Cardiac muscle cell (in vitro differentiated cells and primary cell): Measurements from ENCODE around the gene TGM3. TPM values are rescaled to one million over a fixed set of nuclear protein-coding genes. Genes with fewer than 3 reads are reported as not detected.

Experiments used
- DNase-seq, 2 donors: peaks; one replicate each; pipeline versions ENCODE4 v3.0.0 to v3.0.0-alpha.2; 2010 to 2017; ENCODE audit warnings: low read depth in 1 of 2, low spot score in 1 of 2
- H3K27ac ChIP-seq: fragments of 200-600 bp; sonication (generic); 2 replicates; pipeline ENCODE4 v1.5.1; 2016
- H3K27me3 ChIP-seq: fragments of 200-600 bp; sonication (generic); 2 replicates; pipeline ENCODE4 v1.6.0; 2016; ENCODE audit warnings: control low read depth
- H3K36me3 ChIP-seq: fragments of 200-600 bp; sonication (generic); 2 replicates; pipeline ENCODE4 v1.5.1; 2016; ENCODE audit warnings: control low read depth
- H3K4me1 ChIP-seq: fragments of 200-600 bp; sonication (generic); 2 replicates; pipeline ENCODE4 v1.8.1; 2017; ENCODE audit warnings: low read depth, mild to moderate bottlenecking, mixed run types
- H3K4me3 ChIP-seq: fragments of 200-600 bp; sonication (generic); 2 replicates; pipeline ENCODE4 v1.5.1; 2016; ENCODE audit warnings: mild to moderate bottlenecking
- H3K9me3 ChIP-seq: fragments of 200-600 bp; sonication (generic); 2 replicates; pipeline ENCODE4 v1.5.1; 2017; ENCODE audit warnings: low read depth, mild to moderate bottlenecking, control low read depth
- CTCF ChIP-seq: IDR thresholded peaks from 2 replicates; pipeline ENCODE4 v1.5.1; 2012; ENCODE audit warnings: low read depth, mild to moderate bottlenecking, low read length
- polyA plus RNA-seq: library from polyadenylated mRNA; unstranded; fragments of >200 nt; fragmentation: Nextera tagmentation; extraction: Ambion mirVana; gene quantifications from 2 replicates; pipeline ENCODE4 v1.2.1, GENCODE V29; 2016
- total RNA-seq: library from RNA; depleted of rRNA; stranded (reverse); fragments of >200 nt; gene quantifications from 2 replicates; pipeline ENCODE4 v1.2.3, GENCODE V29; 2016

Gene TGM3
- total and polyA plus RNA-seq, 2 experiments from 2014 or later, result not detected

- Histone ChIP-seq H3K36me3 (no peaks in the 10 kb centered on the region), H3K4me3 (no peak overlapping the region), H3K9me3 (no peaks in the 10 kb centered on the region), H3K27me3 (no peaks in the 10 kb centered on the region), H3K27ac (no peak overlapping the region), H3K4me1 (no peaks in the 10 kb centered on the region)
- peak in 1 of 2 donors; percentile 42 for DNase-seq
- TF ChIP-seq CTCF, result no peak
Measured at GRCh38 chr20:2279253-2279779, 16.5 kb upstream of the TGM3 start.

- H3K27ac ChIP-seq, result no peak overlapping the region
- no peak for TF ChIP-seq CTCF
- DNase-seq, result no peak
- H3K36me3 ChIP-seq, result no peaks in the 10 kb centered on the region
- no peaks in the 10 kb centered on the region for H3K27me3 ChIP-seq
- H3K4me3 ChIP-seq, result no peak overlapping the region
- no peaks in the 10 kb centered on the region for H3K9me3 ChIP-seq
- no peaks in the 10 kb centered on the region for H3K4me1 ChIP-seq
Measured at GRCh38 chr20:2280082-2280481, 15.7 kb upstream of the TGM3 start.

GRCh38 chr20:2281563-2281962 lies 14.2 kb upstream of the TGM3 start:
- Histone ChIP-seq H3K9me3 (no peaks in the 10 kb centered on the region), H3K27ac (no peak overlapping the region), H3K4me3 (no peak overlapping the region), H3K4me1 (no peaks in the 10 kb centered on the region), H3K36me3 (no peaks in the 10 kb centered on the region), H3K27me3 (no peaks in the 10 kb centered on the region)
- no peak for DNase-seq
- TF ChIP-seq CTCF, result no peak

GRCh38 chr20:2282181-2282580 lies 13.6 kb upstream of the TGM3 start:
- no peaks in the 10 kb centered on the region for H3K4me1 ChIP-seq
- no peaks in the 10 kb centered on the region for H3K27me3 ChIP-seq
- TF ChIP-seq CTCF, result no peak
- H3K36me3 ChIP-seq, result no peaks in the 10 kb centered on the region
- no peak overlapping the region for H3K27ac ChIP-seq
- no peak for DNase-seq
- no peak overlapping the region for H3K4me3 ChIP-seq
- H3K9me3 ChIP-seq, result no peaks in the 10 kb centered on the region

- Histone ChIP-seq H3K27me3 (no peaks in the 10 kb centered on the region), H3K27ac (no peak overlapping the region), H3K4me1 (no peaks in the 10 kb centered on the region), H3K36me3 (no peaks in the 10 kb centered on the region), H3K9me3 (no peaks in the 10 kb centered on the region), H3K4me3 (no peak overlapping the region)
- TF ChIP-seq CTCF, result no peak
- DNase-seq, result peak in 1 of 2 donors; percentile 25
Measured at GRCh38 chr20:2283706-2284423, 11.9 kb upstream of the TGM3 start.
